Parathyroid adenoma (tissue), 2 donors: ENCODE results near the gene CALHM3.
"Not testable (repeated sequence)": the region's sequence is repeated elsewhere in the genome, so short reads cannot be mapped to it uniquely, and the experiment has no call there.

Source experiments
- H2AFZ ChIP-seq: fragments of 300-600 bp; sonication (generic); one replicate; pipeline ENCODE4 v1.7.0; 2017; ENCODE audit warnings: antibody characterized with exemption, mild to moderate bottlenecking
- H3K27ac ChIP-seq: fragments of 300-600 bp; sonication (generic); one replicate; pipeline ENCODE4 v1.7.0; 2017
- H3K27me3 ChIP-seq: fragments of 300-600 bp; sonication (generic); one replicate; pipeline ENCODE4 v1.7.0; 2017; ENCODE audit warnings: low read length; ENCODE audit not compliant: control insufficient read depth, insufficient read depth
- H3K36me3 ChIP-seq: fragments of 300-600 bp; sonication (generic); one replicate; pipeline ENCODE4 v1.7.0; 2017; ENCODE audit warnings: low read length; ENCODE audit not compliant: control insufficient read depth, insufficient read depth
- H3K4me1 ChIP-seq: fragments of 300-600 bp; sonication (generic); one replicate; pipeline ENCODE4 v1.7.0; 2017; ENCODE audit warnings: control low read depth
- H3K4me2 ChIP-seq: fragments of 300-600 bp; sonication (generic); one replicate; pipeline ENCODE4 v1.7.0; 2017; ENCODE audit warnings: low read length
- H3K4me3 ChIP-seq: fragments of 300-600 bp; sonication (generic); one replicate; pipeline ENCODE4 v1.7.0; 2017; ENCODE audit warnings: low read depth, low read length
- H3K79me2 ChIP-seq: fragments of 300-600 bp; sonication (generic); one replicate; pipeline ENCODE4 v1.7.0; 2017; ENCODE audit warnings: control low read depth
- H3K9ac ChIP-seq: fragments of 300-600 bp; sonication (generic); one replicate; pipeline ENCODE4 v1.7.0; 2017; ENCODE audit warnings: mild to moderate bottlenecking
- H3K9me3 ChIP-seq: fragments of 300-600 bp; sonication (generic); one replicate; pipeline ENCODE4 v1.7.0; 2017; ENCODE audit warnings: low read length; ENCODE audit not compliant: control insufficient read depth
- TF ChIP-seq, protein P1 (sequence below): fragments of 300-600 bp; sonication (generic); IDR thresholded peaks from one replicate; pipeline ENCODE4 v1.7.0; 2017; ENCODE audit warnings: antibody characterized with exemption, mild to moderate bottlenecking
- donor health status: primary hyperparathyroidism.

The CALHM3 gene

DNA sequence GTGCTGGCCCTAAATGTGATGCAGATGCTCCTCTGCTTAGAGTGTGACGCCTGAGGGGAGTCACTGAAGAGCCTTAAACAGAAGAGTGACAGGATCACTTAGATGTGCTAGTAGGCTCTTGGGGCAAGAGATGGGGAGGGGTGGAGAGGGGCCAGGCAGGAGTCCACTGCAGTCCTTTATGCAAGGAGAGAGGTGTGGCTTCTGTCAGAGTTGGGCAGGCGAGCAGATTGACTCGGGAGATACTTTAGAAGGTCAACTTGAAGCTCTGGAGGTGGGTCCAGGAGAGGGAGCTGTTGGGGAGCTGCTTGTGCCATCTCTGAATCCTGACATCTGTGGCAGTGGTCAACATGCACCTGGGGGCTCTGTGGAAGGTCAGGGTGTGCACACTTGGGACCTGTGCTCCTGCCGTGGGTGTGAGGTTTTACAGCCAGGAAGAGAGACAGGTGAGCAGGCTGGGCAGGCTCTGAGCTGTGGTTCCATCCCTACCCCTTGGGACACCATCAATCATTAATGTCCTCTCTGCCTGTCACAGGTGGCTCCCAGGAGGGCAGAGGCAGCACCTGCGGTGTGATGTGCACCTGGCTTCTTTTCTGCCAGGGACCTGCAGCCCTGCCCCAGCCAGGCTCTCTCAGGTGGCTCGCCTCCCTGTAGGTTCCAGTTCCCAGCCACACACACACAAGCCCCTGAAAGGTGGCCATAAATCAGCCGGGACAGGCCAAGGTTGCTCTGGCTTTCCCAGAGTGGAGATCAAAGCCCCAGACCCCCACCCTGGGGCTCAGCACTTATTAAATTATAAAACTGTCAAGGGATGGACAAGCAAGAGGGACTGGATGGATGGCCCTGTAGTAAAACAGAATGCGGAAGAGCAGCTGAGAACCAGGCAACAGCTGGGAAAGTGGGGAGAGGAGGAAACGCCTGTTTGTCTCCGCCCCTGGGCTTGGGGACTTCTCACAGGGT lies 28.5 kb upstream of the CALHM3 start:
- Histone ChIP-seq H3K9ac (no peak overlapping the region), H3K9me3 (no peaks in the 10 kb centered on the region), H3K79me2 (peaks cover 3% of the 10 kb centered on the region), H3K36me3 (no peaks in the 10 kb centered on the region), H3K27ac (no peak overlapping the region), H3K4me2 (no peak overlapping the region), H3K4me3 (no peak overlapping the region), H3K4me1 (peaks cover 7% of the 10 kb centered on the region), H2AFZ (no peak overlapping the region), H3K27me3 (no peaks in the 10 kb centered on the region)
- TF ChIP-seq, protein P1, sequence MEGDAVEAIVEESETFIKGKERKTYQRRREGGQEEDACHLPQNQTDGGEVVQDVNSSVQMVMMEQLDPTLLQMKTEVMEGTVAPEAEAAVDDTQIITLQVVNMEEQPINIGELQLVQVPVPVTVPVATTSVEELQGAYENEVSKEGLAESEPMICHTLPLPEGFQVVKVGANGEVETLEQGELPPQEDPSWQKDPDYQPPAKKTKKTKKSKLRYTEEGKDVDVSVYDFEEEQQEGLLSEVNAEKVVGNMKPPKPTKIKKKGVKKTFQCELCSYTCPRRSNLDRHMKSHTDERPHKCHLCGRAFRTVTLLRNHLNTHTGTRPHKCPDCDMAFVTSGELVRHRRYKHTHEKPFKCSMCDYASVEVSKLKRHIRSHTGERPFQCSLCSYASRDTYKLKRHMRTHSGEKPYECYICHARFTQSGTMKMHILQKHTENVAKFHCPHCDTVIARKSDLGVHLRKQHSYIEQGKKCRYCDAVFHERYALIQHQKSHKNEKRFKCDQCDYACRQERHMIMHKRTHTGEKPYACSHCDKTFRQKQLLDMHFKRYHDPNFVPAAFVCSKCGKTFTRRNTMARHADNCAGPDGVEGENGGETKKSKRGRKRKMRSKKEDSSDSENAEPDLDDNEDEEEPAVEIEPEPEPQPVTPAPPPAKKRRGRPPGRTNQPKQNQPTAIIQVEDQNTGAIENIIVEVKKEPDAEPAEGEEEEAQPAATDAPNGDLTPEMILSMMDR = no peak

DNA sequence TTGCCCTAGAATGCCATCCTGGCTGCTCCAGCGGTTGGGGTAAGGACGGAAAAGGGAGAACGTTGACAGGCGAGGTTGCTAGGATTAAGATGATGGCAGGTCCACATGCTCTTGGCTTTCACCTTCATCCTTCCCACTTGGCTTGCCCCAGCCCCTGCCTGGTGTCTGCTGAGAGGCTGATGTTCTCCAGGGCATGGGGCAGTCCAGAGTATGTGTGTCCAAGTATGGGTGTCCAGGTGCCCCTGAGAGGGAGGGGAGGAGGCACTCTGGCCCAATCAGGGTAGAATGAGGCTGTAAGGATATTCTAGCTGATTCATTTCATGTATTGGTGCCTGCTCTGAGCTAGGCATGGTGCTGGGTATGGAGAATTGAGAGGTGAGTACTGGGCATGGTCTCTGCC lies 27.0 kb upstream of the CALHM3 start:
- Histone ChIP-seq H3K27ac (no peak overlapping the region), H3K9ac (no peak overlapping the region), H2AFZ (no peak overlapping the region), H3K9me3 (no peaks in the 10 kb centered on the region), H3K4me3 (no peak overlapping the region), H3K36me3 (no peaks in the 10 kb centered on the region), H3K27me3 (no peaks in the 10 kb centered on the region), H3K79me2 (peaks cover 3% of the 10 kb centered on the region), H3K4me2 (no peak overlapping the region), H3K4me1 (no peaks in the 10 kb centered on the region)
- TF ChIP-seq, protein P1 = no peak

DNA sequence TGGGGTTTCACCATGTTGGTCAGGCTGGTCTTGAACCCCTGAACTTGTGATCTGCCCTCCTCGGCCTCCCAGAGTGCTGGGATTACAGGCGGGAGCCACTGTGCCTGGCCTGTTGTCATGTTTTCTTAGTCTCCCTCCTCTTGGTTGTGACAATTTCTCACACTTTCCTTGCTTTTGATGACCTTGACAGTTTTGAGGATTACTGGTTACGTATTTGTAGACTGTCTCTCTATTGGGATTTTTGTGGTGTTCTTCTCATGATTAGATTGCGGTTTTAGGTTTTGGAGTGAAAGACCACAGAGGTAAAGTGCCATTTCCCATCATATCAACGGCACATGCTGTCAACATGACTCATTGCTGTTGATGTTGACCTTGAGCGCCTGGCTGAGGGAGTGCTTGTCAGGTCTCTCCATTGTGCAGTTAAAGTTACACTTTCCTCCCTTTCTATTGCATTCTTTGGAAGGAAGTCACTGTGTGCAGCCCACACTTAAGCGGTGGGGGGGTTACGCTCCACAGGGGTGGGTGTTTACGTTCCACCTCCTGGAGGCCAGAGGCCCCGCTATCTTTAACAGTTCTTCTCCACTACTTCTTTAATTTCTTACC lies 25.2 kb upstream of the CALHM3 start:
- TF ChIP-seq, protein P1 = no peak
- Histone ChIP-seq H3K36me3 (no peaks in the 10 kb centered on the region), H2AFZ (no peak overlapping the region), H3K79me2 (peaks cover 3% of the 10 kb centered on the region), H3K27me3 (no peaks in the 10 kb centered on the region), H3K4me1 (no peaks in the 10 kb centered on the region), H3K9me3 (no peaks in the 10 kb centered on the region), H3K4me2 (no peak overlapping the region), H3K4me3 (no peak overlapping the region), H3K9ac (no peak overlapping the region), H3K27ac (no peak overlapping the region)

DNA sequence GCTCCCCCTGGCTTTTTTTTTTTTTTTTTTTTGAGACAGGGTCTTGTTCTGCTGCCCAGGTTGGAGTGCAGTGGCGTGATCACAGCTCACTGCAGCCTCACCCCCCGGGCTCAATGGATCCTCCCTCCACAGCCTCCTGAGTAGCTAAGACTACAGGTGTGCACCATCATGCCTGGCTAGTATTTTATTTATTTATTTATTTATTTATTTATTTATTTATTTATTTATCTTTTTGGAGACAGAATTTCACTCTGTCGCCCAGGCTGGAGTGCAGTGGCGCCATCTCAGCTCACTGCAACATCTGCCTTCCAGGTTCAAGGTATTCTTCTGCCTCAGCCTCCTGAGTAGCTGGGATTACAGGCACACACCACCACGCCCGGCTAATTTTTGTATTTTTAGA lies 24.7 kb upstream of the CALHM3 start:
- not testable (repeated sequence) for H3K4me3 ChIP-seq, H2AFZ ChIP-seq, H3K27ac ChIP-seq, H3K27me3 ChIP-seq, H3K4me1 ChIP-seq, H3K9me3 ChIP-seq, H3K79me2 ChIP-seq, H3K4me2 ChIP-seq, H3K36me3 ChIP-seq, H3K9ac ChIP-seq

DNA sequence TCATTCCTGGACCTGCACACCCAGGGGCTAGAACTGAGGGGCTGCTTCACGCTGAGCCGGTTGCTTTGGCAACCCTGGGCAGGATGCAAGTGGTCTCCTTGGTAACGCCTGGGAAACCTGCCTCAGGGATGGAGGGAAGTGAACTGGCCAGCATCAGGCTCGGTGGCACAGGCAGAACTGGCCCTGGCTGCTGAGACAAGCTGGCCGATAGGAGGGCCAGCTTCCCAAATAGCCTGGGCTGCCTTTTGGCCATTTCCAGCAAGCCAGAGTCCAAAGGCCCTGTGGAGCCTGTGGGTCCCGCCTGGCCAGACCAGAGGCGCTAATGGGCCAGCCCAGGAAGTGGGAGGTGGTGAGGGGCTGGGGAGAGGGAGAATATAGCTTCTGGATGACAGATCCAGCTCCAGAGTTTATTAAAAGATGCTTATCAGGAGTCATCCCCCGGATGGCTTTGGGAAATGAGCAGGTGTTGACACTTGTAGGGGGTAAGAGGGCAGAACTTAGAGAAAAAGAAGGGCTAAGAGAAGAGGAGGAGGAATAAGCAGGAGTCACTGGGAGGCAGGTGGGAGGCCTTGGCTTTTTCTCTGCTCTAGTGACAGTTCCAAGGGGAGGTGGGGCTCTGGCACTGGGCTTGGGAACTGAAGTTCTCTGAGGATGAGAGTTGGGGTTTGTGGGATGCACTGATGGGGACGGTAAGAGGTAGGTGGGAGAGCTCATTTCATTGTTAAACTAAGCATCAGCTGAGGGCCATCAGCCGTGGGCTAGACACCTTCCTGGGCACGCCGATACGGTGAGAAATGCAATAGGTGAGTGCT lies 24.0 kb upstream of the CALHM3 start:
- no peak overlapping the region for H2AFZ ChIP-seq
- peaks cover 3% of the 10 kb centered on the region for H3K79me2 ChIP-seq
- no peaks in the 10 kb centered on the region for H3K36me3 ChIP-seq
- H3K9ac ChIP-seq = no peak overlapping the region
- no peaks in the 10 kb centered on the region for H3K4me1 ChIP-seq
- no peaks in the 10 kb centered on the region for H3K9me3 ChIP-seq
- no peak overlapping the region for H3K4me2 ChIP-seq
- no peak overlapping the region for H3K4me3 ChIP-seq
- TF ChIP-seq, protein P1 = no peak
- H3K27me3 ChIP-seq = no peaks in the 10 kb centered on the region
- H3K27ac ChIP-seq = no peak overlapping the region
